COLO668 (cell line): ENCODE results near the gene HLCS.

Experiments
- DNase-seq: peaks from one replicate; lab custom pipeline; 2025; ENCODE audit not compliant: unreplicated experiment; lab: John Stamatoyannopoulos, UW

HLCS gene

GRCh38 chr21:36851121-36851520 is 115.3 kb downstream of the HLCS start:
- no peak for DNase-seq

GRCh38 chr21:36850372-36850771 is 116.1 kb downstream of the HLCS start:
- DNase-seq, result no peak

- no peak for DNase-seq
These were observed 116.9 kb downstream of the HLCS start for GRCh38 chr21:36849461-36850105.

DNA sequence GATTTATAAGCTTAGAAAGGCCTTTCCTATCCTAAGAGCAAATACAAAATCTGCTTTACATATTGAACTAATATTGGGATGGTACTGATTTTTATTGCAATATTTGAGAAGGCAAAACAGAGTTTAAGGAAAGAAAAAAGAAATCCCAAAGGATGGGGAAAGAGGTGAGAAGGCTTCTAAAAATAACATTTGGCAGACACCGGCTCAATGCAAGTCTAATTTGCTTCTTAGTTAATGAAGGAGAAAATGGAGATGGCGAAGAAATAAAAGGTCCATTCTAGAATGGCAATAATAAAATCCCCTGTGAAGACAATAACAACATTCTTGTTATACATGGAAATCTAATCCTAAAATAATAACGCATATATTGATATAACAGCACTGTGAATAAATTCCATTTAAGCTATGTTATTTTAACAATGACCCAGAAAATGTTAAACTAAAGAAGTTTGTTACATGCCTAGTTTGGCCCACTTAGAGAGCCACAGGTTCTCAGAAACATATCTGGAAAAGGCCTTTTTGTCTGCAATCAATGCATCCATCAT is 117.7 kb downstream of the HLCS start:
- no peak for DNase-seq

DNA sequence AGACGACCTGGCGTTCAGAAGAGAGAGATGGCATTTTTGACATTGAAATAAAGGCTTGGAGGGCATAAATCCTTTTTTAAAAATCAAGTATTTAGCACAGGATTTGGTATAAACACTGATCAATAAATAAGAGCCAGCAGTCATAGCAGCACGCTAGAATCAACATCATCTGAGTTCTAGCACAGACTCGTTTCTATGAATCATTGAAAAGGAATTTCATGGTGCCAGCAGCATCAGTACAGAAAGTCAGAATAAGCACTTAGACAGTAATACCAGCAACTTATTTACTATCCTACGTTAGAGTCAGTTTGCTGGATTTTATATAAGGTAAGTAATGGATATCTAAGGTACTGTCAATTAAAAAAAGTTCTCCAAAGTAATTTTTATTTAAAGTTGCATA is 119.3 kb downstream of the HLCS start:
- DNase-seq, result no peak

DNA sequence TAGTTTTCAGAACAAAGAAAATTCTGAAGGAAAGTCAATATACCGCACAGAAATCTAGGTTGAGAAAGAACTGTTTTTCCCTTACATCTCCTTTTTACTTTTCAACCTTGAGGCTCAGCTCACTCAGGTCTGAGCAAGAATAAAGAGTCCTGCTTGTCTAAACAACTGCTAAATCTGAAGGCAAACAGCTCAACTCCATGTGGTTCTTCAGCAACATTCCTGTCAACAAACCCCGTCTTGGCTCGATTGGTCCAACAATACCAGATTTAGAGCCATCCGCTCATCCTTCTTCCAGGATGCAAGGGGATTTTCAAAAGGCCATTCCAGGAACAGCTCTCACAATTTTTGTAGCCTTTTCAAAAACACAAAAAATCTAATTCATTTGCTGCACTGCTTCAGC is 119.8 kb downstream of the HLCS start:
- no peak for DNase-seq

- DNase-seq, result no peak
These were observed 120.7 kb downstream of the HLCS start for GRCh38 chr21:36845790-36846189.

- DNase-seq, result no peak
These were observed 121.4 kb downstream of the HLCS start for GRCh38 chr21:36845070-36845469.

GRCh38 chr21:36841866-36842265 is 124.6 kb downstream of the HLCS start:
- no peak for DNase-seq

DNA sequence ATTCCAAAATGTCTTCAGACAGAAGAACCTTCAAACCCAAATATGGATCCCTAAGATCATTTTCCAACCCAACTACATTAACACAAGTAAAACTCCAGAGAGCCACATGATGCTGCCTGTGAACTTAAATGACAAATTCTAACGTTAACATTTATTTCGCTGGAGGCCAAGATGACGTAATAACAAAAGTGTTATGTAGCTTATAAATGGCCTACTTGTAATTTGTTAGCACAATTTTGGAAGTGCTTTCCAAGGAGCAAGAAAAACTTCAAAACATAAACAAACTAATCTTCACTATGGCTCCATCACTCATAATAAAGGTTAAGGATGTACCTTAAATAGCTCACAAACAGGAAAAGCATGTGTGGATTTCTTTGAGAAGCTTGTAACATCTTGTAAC is 126.7 kb downstream of the HLCS start:
- no peak for DNase-seq

DNA sequence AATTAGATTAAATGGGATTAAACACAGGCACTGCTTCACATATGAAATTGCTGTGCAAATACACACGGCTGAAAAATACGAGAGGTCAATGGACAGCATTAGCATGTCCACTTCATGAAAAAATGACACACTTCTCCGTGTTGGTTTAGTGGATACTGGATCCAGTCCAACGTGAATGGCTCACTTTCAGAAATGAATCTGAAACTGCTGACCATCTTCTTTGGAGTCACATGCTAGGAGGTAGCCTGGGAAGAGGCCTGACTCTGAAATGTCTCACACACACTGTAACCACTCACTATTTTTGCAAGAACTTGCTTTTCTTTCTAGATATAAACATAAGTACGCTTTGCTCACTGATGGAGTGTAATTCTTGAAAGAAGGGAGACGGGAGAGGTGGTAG is 127.3 kb downstream of the HLCS start:
- no peak for DNase-seq

- DNase-seq, result no peak
These were observed 131.1 kb downstream of the HLCS start for GRCh38 chr21:36835383-36835795.

DNA sequence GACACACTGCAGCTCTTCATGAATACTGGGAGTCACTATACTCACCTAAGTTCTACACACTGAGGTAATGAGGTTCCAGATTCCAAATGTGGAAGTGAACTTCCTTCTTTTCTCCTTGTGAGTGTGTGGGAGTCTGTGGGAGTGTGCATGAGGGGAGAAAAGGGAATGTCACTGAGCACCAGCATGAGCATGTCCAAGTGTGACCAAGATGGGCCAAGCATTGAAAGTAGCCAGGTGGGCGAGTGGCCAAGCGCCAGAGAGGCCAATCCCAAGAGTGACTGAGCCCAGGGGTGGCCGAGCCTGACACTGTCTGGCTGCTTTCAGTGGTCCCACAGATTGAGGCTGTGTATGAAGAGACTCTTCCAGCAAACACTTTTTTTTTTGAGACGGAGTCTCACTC is 132.3 kb downstream of the HLCS start:
- no peak for DNase-seq

DNA sequence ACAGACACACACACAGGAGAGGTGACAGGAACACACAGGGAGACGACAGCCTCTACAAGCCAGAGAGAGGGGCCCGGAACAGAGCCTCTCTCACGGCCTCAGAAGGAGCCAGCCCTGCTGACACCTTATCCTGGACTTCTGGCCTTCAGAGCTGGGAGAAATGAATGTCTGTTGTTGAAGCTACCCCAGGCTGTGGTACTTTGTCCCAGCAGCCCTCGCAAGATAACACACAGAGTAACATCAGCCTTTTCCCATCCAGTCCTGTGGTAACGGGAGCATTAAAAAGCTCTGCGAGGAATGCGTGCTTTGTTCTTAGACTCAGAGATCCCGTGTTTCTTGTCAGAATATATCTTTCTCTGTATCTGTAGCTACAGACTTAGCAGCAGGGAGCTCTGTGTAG is 136.4 kb downstream of the HLCS start:
- no peak for DNase-seq

DNA sequence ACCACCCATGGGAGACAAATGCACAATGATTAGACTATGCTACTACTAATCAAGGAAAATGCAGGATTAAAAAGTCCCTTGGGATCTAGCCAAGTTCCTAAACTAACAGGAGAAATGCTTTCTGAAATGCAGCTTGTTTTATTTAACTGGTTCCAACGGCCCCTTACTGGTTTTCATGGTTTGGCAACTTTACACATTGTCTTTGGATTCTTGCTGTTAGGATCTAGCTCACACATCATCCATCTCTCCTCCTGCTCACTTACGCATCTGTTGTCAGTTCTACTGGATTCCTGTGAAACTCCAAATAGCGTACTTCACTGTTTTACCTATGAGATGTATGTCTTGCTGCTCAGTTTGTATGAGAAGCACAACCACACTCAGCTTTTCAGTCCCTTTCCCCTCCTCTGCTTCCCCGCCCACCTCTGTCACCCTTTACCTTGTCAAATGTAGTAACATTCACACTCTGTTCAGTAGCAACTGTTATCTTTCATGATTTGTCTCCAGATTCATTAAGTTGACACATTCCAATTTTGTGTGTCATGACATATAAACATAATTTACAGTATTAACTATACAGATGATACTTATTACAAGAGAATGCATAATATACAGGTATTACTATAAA is 137.5 kb downstream of the HLCS start:
- no peak for DNase-seq

DNA sequence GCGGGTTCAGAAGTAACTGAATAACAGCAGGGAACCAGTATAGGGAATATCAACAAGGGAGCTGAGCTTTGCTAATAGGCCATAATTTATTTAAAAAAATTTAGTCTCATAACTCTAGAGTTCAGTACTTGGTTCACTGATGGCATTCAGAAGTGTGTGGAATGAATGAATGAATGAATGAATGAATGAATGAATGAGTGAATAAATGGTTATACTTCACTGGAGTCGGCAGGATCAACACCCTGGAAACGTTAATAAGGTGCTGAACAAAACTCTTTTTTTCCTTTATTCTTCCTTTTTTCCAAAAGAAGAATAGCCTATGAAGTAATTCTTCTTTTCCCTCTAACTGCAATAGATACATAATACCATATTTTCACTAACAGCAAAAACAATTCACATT is 138.3 kb downstream of the HLCS start:
- DNase-seq, result no peak

- peak; percentile 71 for DNase-seq
These were observed 140.8 kb downstream of the HLCS start for GRCh38 chr21:36825658-36826057.

GRCh38 chr21:36821032-36821299 is 145.5 kb downstream of the HLCS start:
- DNase-seq, result no peak

DNA sequence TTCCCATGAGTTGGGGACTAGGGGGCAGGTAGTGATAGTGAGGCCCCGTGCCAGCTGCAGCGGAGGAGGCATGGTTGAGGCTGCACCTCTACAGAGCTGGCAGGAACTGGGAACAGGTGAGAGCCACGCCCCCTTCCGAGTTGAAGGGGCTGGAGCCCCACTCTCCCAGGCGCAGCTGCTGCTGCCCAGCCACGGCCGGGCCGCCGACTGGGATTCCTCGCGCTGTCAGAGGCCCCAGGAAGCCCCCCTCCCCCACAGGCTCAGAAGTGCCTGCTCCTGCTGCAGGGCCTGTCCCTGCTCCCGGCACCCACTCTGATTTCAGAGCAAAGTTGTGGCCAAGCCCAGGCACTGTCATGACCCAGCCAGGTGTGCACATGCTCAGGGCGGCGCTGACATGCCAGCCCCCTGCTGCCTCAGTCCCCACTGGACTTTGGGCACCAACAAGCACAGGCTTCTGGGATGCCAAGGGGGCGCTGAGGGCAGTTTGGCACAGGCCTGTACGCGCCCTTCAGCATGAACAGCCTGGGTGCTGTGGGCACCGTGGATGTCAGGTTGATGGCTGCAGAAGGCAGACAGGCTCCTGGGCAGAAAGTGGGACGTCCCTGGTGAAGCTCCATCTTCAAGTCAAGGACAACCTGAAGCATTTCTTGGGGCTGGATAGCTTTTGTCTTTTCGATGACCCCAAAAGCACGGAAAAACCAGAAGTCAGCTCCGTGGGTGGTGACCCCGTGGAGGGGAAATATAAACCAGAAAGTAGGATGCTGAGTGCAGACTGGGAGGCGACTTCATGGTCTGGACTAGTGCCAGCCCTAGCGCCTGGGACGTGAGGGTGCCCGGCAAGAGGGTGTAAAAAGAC is 146.1 kb downstream of the HLCS start:
- DNase-seq, result peak; percentile 75

GRCh38 chr21:36817732-36818450 is 148.6 kb downstream of the HLCS start:
- DNase-seq, result no peak

DNA sequence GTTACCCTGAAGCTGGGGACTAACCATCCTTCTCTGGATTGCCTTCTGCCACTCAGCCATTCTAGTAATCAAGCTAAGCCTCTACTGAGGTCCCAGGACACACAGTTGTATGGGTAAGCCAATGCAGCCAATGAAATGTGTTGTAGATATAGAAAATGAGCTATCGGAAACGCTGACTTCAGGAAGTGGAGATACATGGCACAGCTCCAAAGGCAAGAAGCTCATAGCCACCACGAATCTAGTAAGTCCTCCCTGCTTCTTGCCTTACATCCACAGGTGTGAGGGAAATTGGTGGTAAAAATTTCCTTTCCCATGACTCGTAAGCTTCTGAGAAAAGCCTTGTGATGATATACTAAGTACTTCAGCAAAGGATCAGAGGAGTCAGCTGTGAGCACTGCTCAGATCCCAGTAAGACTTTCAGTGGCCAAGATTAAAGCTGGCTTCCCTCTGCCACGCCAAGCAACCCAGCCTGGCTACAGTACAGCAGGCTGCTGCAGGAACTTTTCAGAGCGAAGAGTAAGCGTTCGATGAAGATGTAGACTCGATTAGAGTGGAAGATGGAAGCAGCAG is 149.8 kb downstream of the HLCS start:
- DNase-seq, result no peak
